MM.1S (cell line): ENCODE measurements around the gene C10orf53.

Source experiments
- DNase-seq: peaks from one replicate; pipeline ENCODE4 v3.0.0-alpha.2; 2015
- H2AFZ ChIP-seq: fragments of 300-600 bp; sonication (generic); 2 replicates; pipeline ENCODE4 v1.6.0; 2016; ENCODE audit warnings: antibody characterized with exemption, low read length
- H3F3A ChIP-seq: fragments of 300-600 bp; sonication (generic); 2 replicates; pipeline ENCODE4 v1.6.1; 2016; ENCODE audit warnings: mild to moderate bottlenecking, antibody characterized with exemption, low read length, moderate library complexity, mixed read lengths; ENCODE audit not compliant: insufficient read depth
- H3K27ac ChIP-seq: fragments of 300-600 bp; sonication (generic); 2 replicates; pipeline ENCODE4 v1.5.1; 2016; ENCODE audit warnings: mild to moderate bottlenecking, low read length
- H3K27me3 ChIP-seq: fragments of 300-600 bp; sonication (generic); replicated peaks from 2 replicates; pipeline ENCODE4 v1.6.0; 2016; ENCODE audit warnings: low read length; ENCODE audit not compliant: insufficient read depth
- H3K36me3 ChIP-seq: fragments of 300-600 bp; sonication (generic); replicated peaks from 2 replicates; pipeline ENCODE4 v1.6.1; 2016; ENCODE audit warnings: mild to moderate bottlenecking, low read length, mixed read lengths; ENCODE audit not compliant: insufficient read depth
- H3K4me1 ChIP-seq: fragments of 300-600 bp; sonication (generic); 2 replicates; pipeline ENCODE4 v1.6.1; 2016; ENCODE audit warnings: low read length, mixed read lengths
- H3K4me2 ChIP-seq: fragments of 300-600 bp; sonication (generic); 2 replicates; pipeline ENCODE4 v1.6.0; 2016; ENCODE audit warnings: low read depth, low read length
- H3K4me3 ChIP-seq: fragments of 300-600 bp; sonication (generic); 2 replicates; pipeline ENCODE4 v1.5.1; 2016; ENCODE audit warnings: low read length, mixed read lengths
- H3K79me2 ChIP-seq: fragments of 300-600 bp; sonication (generic); 2 replicates; pipeline ENCODE4 v1.6.1; 2016; ENCODE audit warnings: mixed run types, low read length, mixed read lengths
- H3K9ac ChIP-seq: fragments of 300-600 bp; sonication (generic); 2 replicates; pipeline ENCODE4 v1.6.1; 2016; ENCODE audit warnings: low read length, mixed read lengths
- H3K9me2 ChIP-seq: fragments of 300-600 bp; sonication (generic); replicated peaks from 2 replicates; pipeline ENCODE4 v1.6.1; 2016; ENCODE audit warnings: mild to moderate bottlenecking, low read length, mixed read lengths; ENCODE audit not compliant: insufficient read depth
- H3K9me3 ChIP-seq: fragments of 300-600 bp; sonication (generic); replicated peaks from 2 replicates; pipeline ENCODE4 v1.6.1; 2016; ENCODE audit warnings: mild to moderate bottlenecking, low read length, mixed read lengths; ENCODE audit not compliant: insufficient read depth
- H4K20me1 ChIP-seq: fragments of 300-600 bp; sonication (generic); 2 replicates; pipeline ENCODE4 v1.6.1; 2016; ENCODE audit warnings: mild to moderate bottlenecking, low read length, moderate library complexity, mixed read lengths; ENCODE audit not compliant: insufficient read depth
- EZH2 ChIP-seq: fragments of 300-600 bp; sonication (generic); optimal IDR thresholded peaks from 2 replicates; pipeline ENCODE3; 2017; ENCODE audit warnings: low read depth, mild to moderate bottlenecking, antibody characterized with exemption, low read length, mixed read lengths
- EZH2phosphoT487 ChIP-seq: fragments of 300-600 bp; sonication (generic); IDR thresholded peaks from 2 replicates; pipeline ENCODE4 v1.6.1; 2018; ENCODE audit warnings: antibody characterized with exemption, low read length
- TF ChIP-seq, protein P1 (sequence below): fragments of 300-600 bp; sonication (generic); IDR thresholded peaks from 2 replicates; pipeline ENCODE4 v1.5.1; 2016; ENCODE audit warnings: antibody characterized with exemption, low read length, mixed read lengths

Gene C10orf53

DNA sequence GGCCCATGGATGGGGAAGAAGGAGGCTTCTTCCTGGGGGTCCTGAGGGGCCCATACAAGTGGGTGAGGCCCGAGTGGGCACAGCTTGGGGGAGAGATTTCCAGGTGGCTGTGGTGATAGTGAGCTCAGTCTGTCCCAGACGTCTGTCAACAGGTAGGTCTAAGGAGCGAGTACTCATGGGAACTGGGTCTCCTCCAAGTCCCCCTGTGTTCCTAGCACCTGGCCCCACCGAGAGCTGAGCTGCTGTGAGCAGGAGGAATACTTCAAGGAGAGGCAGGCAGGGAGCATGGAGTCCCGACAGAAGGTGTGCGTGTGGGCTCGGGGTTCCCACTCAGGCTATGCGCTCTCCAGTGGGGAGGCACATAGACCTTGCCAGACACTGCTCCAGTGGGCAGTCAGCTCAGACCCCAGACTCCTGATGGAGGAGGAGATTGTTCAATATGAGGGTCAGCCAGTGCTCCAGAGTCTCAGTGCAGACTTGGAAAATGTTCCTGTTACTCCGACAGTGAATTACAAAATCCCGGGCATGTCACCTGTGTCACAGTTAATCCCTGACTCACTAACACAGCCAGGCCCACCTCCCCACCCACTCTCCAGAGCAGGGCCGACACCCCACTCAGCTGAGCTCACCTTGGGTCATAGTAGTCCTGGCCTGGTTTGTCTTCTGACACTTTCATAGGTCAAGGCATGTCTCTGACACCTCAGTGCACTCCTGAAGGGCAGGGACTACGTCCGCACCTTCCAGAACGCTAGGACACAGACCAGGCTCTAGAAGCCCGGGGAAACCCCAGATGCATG is 28.2 kb upstream of the C10orf53 start:
- Histone ChIP-seq H3K4me1 (no peaks in the 10 kb centered on the region), H3K9me2 (no peaks in the 10 kb centered on the region), H3K9ac (no peak overlapping the region), H3K4me2 (no peak overlapping the region), H3K79me2 (no peaks in the 10 kb centered on the region), H2AFZ (no peak overlapping the region), H3K27ac (no peak overlapping the region), H3K4me3 (no peak overlapping the region), H4K20me1 (no peaks in the 10 kb centered on the region), H3K9me3 (no peaks in the 10 kb centered on the region), H3K36me3 (no peaks in the 10 kb centered on the region), H3K27me3 (no peaks in the 10 kb centered on the region), H3F3A (no peaks in the 10 kb centered on the region)
- TF ChIP-seq EZH2phosphoT487 (no peak), EZH2 (no peak)
- TF ChIP-seq, protein P1, sequence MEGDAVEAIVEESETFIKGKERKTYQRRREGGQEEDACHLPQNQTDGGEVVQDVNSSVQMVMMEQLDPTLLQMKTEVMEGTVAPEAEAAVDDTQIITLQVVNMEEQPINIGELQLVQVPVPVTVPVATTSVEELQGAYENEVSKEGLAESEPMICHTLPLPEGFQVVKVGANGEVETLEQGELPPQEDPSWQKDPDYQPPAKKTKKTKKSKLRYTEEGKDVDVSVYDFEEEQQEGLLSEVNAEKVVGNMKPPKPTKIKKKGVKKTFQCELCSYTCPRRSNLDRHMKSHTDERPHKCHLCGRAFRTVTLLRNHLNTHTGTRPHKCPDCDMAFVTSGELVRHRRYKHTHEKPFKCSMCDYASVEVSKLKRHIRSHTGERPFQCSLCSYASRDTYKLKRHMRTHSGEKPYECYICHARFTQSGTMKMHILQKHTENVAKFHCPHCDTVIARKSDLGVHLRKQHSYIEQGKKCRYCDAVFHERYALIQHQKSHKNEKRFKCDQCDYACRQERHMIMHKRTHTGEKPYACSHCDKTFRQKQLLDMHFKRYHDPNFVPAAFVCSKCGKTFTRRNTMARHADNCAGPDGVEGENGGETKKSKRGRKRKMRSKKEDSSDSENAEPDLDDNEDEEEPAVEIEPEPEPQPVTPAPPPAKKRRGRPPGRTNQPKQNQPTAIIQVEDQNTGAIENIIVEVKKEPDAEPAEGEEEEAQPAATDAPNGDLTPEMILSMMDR: no peak
- no peak for DNase-seq

DNA sequence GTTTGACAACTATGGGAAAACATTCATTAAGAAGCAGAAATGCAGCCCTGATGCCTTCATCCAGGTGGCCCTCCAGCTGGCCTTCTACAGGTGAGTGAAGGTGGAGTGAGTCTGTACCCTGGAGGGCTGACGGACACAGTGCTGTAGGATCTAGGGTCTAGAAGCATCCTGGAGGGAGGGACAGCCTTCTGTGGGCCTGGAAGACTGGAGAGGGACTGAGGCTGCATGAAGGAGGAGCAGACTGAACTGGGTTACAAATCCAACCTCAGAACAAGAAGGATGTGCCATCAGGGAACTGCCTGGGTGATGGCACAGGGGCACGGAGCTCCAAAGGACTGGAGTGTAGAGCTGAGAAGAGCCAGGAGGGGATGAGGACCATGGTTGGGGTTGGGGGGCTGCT is 27.5 kb upstream of the C10orf53 start:
- Histone ChIP-seq H3K9me2 (no peaks in the 10 kb centered on the region), H3F3A (no peaks in the 10 kb centered on the region), H3K4me2 (no peak overlapping the region), H3K9ac (no peak overlapping the region), H3K27ac (no peak overlapping the region), H4K20me1 (no peaks in the 10 kb centered on the region), H3K4me3 (no peak overlapping the region), H2AFZ (no peak overlapping the region), H3K27me3 (no peaks in the 10 kb centered on the region), H3K9me3 (no peaks in the 10 kb centered on the region), H3K4me1 (no peaks in the 10 kb centered on the region), H3K79me2 (no peaks in the 10 kb centered on the region), H3K36me3 (no peaks in the 10 kb centered on the region)
- TF ChIP-seq EZH2 (no peak), EZH2phosphoT487 (no peak)
- TF ChIP-seq, protein P1: no peak
- no peak for DNase-seq

DNA sequence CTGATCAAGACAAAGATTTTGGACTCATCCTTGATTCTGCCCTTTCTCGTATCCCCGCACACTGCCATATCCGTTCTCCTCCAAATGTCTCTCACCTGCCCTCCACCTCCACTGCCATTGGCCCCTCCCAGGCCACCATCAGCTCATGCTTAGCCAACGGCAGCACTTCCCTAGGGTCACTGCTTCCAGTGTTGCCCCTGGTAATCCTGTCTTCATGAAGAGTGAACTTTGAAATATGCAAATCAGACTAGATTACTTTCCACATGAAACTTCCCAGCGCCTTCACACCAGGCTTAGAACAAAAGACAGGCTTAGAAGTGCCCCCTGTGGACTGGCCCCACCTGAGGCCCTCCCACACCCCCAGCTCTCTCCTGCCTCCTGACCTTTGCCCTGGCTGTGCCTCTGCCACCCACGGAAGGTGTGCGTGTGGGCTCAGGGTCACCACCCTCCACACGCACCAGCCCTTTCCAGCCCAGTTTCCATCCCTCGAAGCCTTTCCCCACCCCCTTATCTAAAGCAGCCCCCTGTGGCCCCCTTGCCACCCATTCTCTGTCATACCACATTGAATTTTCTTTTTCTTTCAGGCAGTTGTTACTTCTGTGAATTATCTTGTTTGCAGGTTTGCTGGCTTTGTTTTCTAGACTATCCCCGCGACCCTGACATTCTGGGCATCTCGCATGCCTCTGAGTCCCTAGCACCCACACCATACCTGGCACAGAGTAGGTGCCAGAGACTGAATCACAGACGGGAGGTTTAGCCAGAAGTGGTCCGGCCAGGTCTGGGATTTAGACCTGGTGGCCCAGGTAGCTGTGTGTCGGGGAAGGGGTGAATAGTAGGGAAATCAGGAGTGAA is 26.8 kb upstream of the C10orf53 start:
- Histone ChIP-seq H3K4me3 (no peak overlapping the region), H3K4me2 (no peak overlapping the region)

More for the DNA sequence above, 26.8 kb upstream of the C10orf53 start:
- Histone ChIP-seq H3K79me2 (no peaks in the 10 kb centered on the region), H3F3A (no peaks in the 10 kb centered on the region), H3K9ac (no peak overlapping the region), H3K9me3 (no peaks in the 10 kb centered on the region), H3K27me3 (no peaks in the 10 kb centered on the region), H4K20me1 (no peaks in the 10 kb centered on the region), H3K36me3 (no peaks in the 10 kb centered on the region), H3K27ac (no peak overlapping the region), H2AFZ (no peak overlapping the region), H3K4me1 (no peaks in the 10 kb centered on the region), H3K9me2 (no peaks in the 10 kb centered on the region)
- no peak for DNase-seq
- TF ChIP-seq EZH2: no peak
- TF ChIP-seq EZH2phosphoT487: no peak
- TF ChIP-seq, protein P1: no peak
